NCI-H510A (cell line): ENCODE data around the gene DLGAP3.
"Not testable (repeated sequence)": the region's sequence is repeated elsewhere in the genome, so short reads cannot be mapped to it uniquely, and the experiment has no call there.

Experiments used
- DNase-seq: peaks from one replicate; lab custom pipeline; 2025; lab: John Stamatoyannopoulos, UW

The DLGAP3 gene

GRCh38 chr1:34839526-34840305 is 89.7 kb downstream of the DLGAP3 start:
- DNase-seq = no peak

GRCh38 chr1:34833711-34834110 is 95.7 kb downstream of the DLGAP3 start:
- no peak for DNase-seq

- DNase-seq = no peak
These were observed 97.7 kb downstream of the DLGAP3 start for GRCh38 chr1:34831721-34832246.

GRCh38 chr1:34829250-34829649 is 100.2 kb downstream of the DLGAP3 start:
- no peak for DNase-seq

GRCh38 chr1:34828611-34829010 is 100.8 kb downstream of the DLGAP3 start:
- no peak for DNase-seq

GRCh38 chr1:34827341-34827941 is 102.0 kb downstream of the DLGAP3 start:
- no peak for DNase-seq

GRCh38 chr1:34825455-34826091 is 103.9 kb downstream of the DLGAP3 start:
- no peak for DNase-seq

- DNase-seq = no peak
These were observed 104.5 kb downstream of the DLGAP3 start for GRCh38 chr1:34824817-34825454.

- no peak for DNase-seq
These were observed 107.2 kb downstream of the DLGAP3 start for GRCh38 chr1:34822202-34822601.

- not testable (repeated sequence) for DNase-seq
These were observed 110.6 kb downstream of the DLGAP3 start for GRCh38 chr1:34818862-34819261.

GRCh38 chr1:34816778-34817177 is 112.7 kb downstream of the DLGAP3 start:
- no peak for DNase-seq

GRCh38 chr1:34816332-34816731 is 113.1 kb downstream of the DLGAP3 start:
- no peak for DNase-seq
